Measurements from ENCODE around the gene TBL1X.
A peak's percentile ranks its signal among the peaks of the same experiment; 100 is the strongest.

The TBL1X gene

GRCh38 chrX:9737363-9737762, 272.5 kb downstream of the TBL1X start:
- no CpG with 5 or more reads among the region's 7 CpGs for WGBS, 2 donors (ENCODE audit: extremely low coverage in 2 of 2, insufficient read length in 2 of 2, insufficient replicate concordance in 1 of 2)
- Histone ChIP-seq H3K9ac (ENCODE audit: low read depth, low read length, poor library complexity) (no peak overlapping the region), H3K4ac (ENCODE audit: low read length) (no peak overlapping the region), H2BK5ac (ENCODE audit: low read length) (no peak overlapping the region), H3K9me3 (replicated peaks in 1 of 2; ENCODE audit: control insufficient read depth in 2 of 2, insufficient read depth in 1 of 2, low read depth in 1 of 2, low read length in 2 of 2) (no peaks in the 10 kb centered on the region), H3K27me3 (ENCODE audit: control insufficient read depth in 3 of 3, insufficient read depth in 3 of 3, low read depth in 1 of 3, low read length in 3 of 3) (no peaks in the 10 kb centered on the region), H3K18ac (ENCODE audit: low read length) (no peak overlapping the region), H3K4me2 (ENCODE audit: insufficient read depth, low read length, poor library complexity, severe bottlenecking) (no peak overlapping the region), H3K79me1 (ENCODE audit: low read depth, low read length) (no peaks in the 10 kb centered on the region), H3K14ac (ENCODE audit: low read length) (no peak overlapping the region), H4K8ac (ENCODE audit: low read depth, low read length) (no peak overlapping the region), H3K27ac (replicated peaks; ENCODE audit: low read length) (no peak overlapping the region), H2BK15ac (ENCODE audit: low read length) (no peak overlapping the region), H4K91ac (ENCODE audit: low read depth, low read length, poor library complexity) (no peak overlapping the region), H3K4me3 (ENCODE audit: low read length in 2 of 2) (no peak overlapping the region), H2BK12ac (ENCODE audit: low read length) (no peak overlapping the region), H2AK5ac (ENCODE audit: low read depth, low read length) (no peak overlapping the region), H2BK120ac (ENCODE audit: low read depth, low read length) (no peak overlapping the region), H3K36me3 (replicated peaks in 1 of 2; ENCODE audit: control insufficient read depth in 2 of 2, insufficient read depth in 2 of 2, low read length in 2 of 2) (no peaks in the 10 kb centered on the region), H2AFZ (ENCODE audit: low read length) (no peak overlapping the region), H3K23ac (ENCODE audit: low read depth, low read length, poor library complexity) (no peak overlapping the region), H3K4me1 (ENCODE audit: control insufficient read depth in 2 of 2, insufficient read depth in 1 of 2, low read depth in 1 of 2, low read length in 2 of 2) (no peaks in the 10 kb centered on the region)
- DNase-seq (ENCODE audit: low spot score), result no peak

DNA sequence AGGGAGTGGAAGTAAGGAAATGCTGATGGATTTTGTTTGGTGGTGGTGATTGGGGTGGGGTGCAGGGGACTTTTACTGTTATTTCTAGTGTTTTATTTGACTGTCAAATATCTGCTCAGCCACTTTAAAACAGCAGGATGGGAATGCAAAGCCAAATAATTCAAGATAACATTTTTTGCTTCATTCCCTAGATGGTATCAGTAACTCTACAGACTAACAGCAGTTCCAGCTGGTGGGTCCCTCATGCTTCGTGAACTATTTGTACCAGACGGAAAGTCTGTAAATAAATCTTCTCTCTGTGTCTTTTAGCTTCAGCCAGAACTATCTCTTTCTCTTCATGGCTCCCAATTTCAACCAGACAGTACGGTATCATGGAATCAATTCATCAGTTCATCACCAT, 273.3 kb downstream of the TBL1X start:
- Histone ChIP-seq H3K9me3 (replicated peaks in 1 of 2; ENCODE audit: control insufficient read depth in 2 of 2, insufficient read depth in 1 of 2, low read depth in 1 of 2, low read length in 2 of 2) (no peaks in the 10 kb centered on the region), H3K27me3 (ENCODE audit: control insufficient read depth in 3 of 3, insufficient read depth in 3 of 3, low read depth in 1 of 3, low read length in 3 of 3) (no peaks in the 10 kb centered on the region), H2BK5ac (ENCODE audit: low read length) (no peak overlapping the region), H3K4ac (ENCODE audit: low read length) (no peak overlapping the region), H3K9ac (ENCODE audit: low read depth, low read length, poor library complexity) (no peak overlapping the region), H3K27ac (replicated peaks; ENCODE audit: low read length) (no peak overlapping the region), H3K4me1 (ENCODE audit: control insufficient read depth in 2 of 2, insufficient read depth in 1 of 2, low read depth in 1 of 2, low read length in 2 of 2) (no peaks in the 10 kb centered on the region), H3K36me3 (replicated peaks in 1 of 2; ENCODE audit: control insufficient read depth in 2 of 2, insufficient read depth in 2 of 2, low read length in 2 of 2) (no peaks in the 10 kb centered on the region), H2BK12ac (ENCODE audit: low read length) (no peak overlapping the region), H3K4me2 (ENCODE audit: insufficient read depth, low read length, poor library complexity, severe bottlenecking) (no peak overlapping the region), H3K23ac (ENCODE audit: low read depth, low read length, poor library complexity) (no peak overlapping the region), H3K18ac (ENCODE audit: low read length) (no peak overlapping the region), H4K91ac (ENCODE audit: low read depth, low read length, poor library complexity) (no peak overlapping the region), H2BK120ac (ENCODE audit: low read depth, low read length) (no peak overlapping the region), H2AFZ (ENCODE audit: low read length) (no peak overlapping the region), H2BK15ac (ENCODE audit: low read length) (no peak overlapping the region), H3K4me3 (ENCODE audit: low read length in 2 of 2) (no peak overlapping the region), H2AK5ac (ENCODE audit: low read depth, low read length) (no peak overlapping the region), H3K14ac (ENCODE audit: low read length) (no peak overlapping the region), H3K79me1 (ENCODE audit: low read depth, low read length) (no peaks in the 10 kb centered on the region), H4K8ac (ENCODE audit: low read depth, low read length) (no peak overlapping the region)
- no peak for DNase-seq (ENCODE audit: low spot score)
- no CpG with 5 or more reads among the region's 3 CpGs for WGBS, 2 donors (ENCODE audit: extremely low coverage in 2 of 2, insufficient read length in 2 of 2, insufficient replicate concordance in 1 of 2)

DNA sequence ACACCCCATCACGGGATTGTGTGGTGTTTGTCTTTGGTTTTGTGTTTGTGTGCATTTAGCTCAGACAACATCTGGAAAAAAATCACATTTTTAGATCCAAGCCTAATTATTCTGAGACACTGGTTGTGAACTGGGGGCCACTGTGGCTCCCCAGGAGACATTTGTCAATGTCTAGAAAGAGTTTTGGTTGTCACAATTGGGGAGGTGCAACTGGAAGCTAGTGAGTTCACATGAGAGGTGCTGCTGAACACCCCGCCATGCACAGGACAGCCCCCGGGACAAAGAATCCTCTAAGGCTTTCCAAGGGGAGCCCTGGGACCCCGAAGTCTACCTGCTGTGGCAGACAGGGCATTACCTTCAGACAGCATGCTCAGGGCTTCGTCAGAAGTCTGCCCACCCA, 274.3 kb downstream of the TBL1X start:
- Histone ChIP-seq H3K4me3 (ENCODE audit: low read length in 2 of 2) (no peak overlapping the region), H2BK120ac (ENCODE audit: low read depth, low read length) (no peak overlapping the region), H3K4me2 (ENCODE audit: insufficient read depth, low read length, poor library complexity, severe bottlenecking) (no peak overlapping the region), H3K27ac (replicated peaks; ENCODE audit: low read length) (no peak overlapping the region), H3K4ac (ENCODE audit: low read length) (no peak overlapping the region), H3K4me1 (ENCODE audit: control insufficient read depth in 2 of 2, insufficient read depth in 1 of 2, low read depth in 1 of 2, low read length in 2 of 2) (no peaks in the 10 kb centered on the region), H3K27me3 (ENCODE audit: control insufficient read depth in 3 of 3, insufficient read depth in 3 of 3, low read depth in 1 of 3, low read length in 3 of 3) (no peaks in the 10 kb centered on the region), H2AK5ac (ENCODE audit: low read depth, low read length) (no peak overlapping the region), H3K36me3 (replicated peaks in 1 of 2; ENCODE audit: control insufficient read depth in 2 of 2, insufficient read depth in 2 of 2, low read length in 2 of 2) (no peaks in the 10 kb centered on the region), H3K9me3 (replicated peaks in 1 of 2; ENCODE audit: control insufficient read depth in 2 of 2, insufficient read depth in 1 of 2, low read depth in 1 of 2, low read length in 2 of 2) (no peaks in the 10 kb centered on the region), H2AFZ (ENCODE audit: low read length) (no peak overlapping the region), H3K14ac (ENCODE audit: low read length) (no peak overlapping the region), H3K9ac (ENCODE audit: low read depth, low read length, poor library complexity) (no peak overlapping the region), H4K8ac (ENCODE audit: low read depth, low read length) (no peak overlapping the region), H4K91ac (ENCODE audit: low read depth, low read length, poor library complexity) (no peak overlapping the region), H2BK12ac (ENCODE audit: low read length) (no peak overlapping the region), H3K23ac (ENCODE audit: low read depth, low read length, poor library complexity) (no peak overlapping the region), H2BK5ac (ENCODE audit: low read length) (no peak overlapping the region), H2BK15ac (ENCODE audit: low read length) (no peak overlapping the region), H3K18ac (ENCODE audit: low read length) (no peak overlapping the region), H3K79me1 (ENCODE audit: low read depth, low read length) (no peaks in the 10 kb centered on the region)
- no CpG with 5 or more reads among the region's 5 CpGs for WGBS, 2 donors (ENCODE audit: extremely low coverage in 2 of 2, insufficient read length in 2 of 2, insufficient replicate concordance in 1 of 2)
- no peak for DNase-seq (ENCODE audit: low spot score)

GRCh38 chrX:9745417-9746115, 280.7 kb downstream of the TBL1X start:
- no peak overlapping the region for H3K4ac ChIP-seq (ENCODE audit: low read length)
- no peak for DNase-seq (ENCODE audit: low spot score)
- no peak overlapping the region for H4K91ac ChIP-seq (ENCODE audit: low read depth, low read length, poor library complexity)
- H3K9me3 ChIP-seq (replicated peaks in 1 of 2; ENCODE audit: control insufficient read depth in 2 of 2, insufficient read depth in 1 of 2, low read depth in 1 of 2, low read length in 2 of 2), result no peaks in the 10 kb centered on the region
- no peak overlapping the region for H2BK120ac ChIP-seq (ENCODE audit: low read depth, low read length)
- no peak overlapping the region for H3K18ac ChIP-seq (ENCODE audit: low read length)
- H2AK5ac ChIP-seq (ENCODE audit: low read depth, low read length), result no peak overlapping the region
- no peaks in the 10 kb centered on the region for H3K36me3 ChIP-seq (replicated peaks in 1 of 2; ENCODE audit: control insufficient read depth in 2 of 2, insufficient read depth in 2 of 2, low read length in 2 of 2)
- no peak overlapping the region for H3K9ac ChIP-seq (ENCODE audit: low read depth, low read length, poor library complexity)
- no peak overlapping the region for H2BK15ac ChIP-seq (ENCODE audit: low read length)
- WGBS, 2 donors (ENCODE audit: extremely low coverage in 2 of 2, insufficient read length in 2 of 2, insufficient replicate concordance in 1 of 2), result no CpG with 5 or more reads among the region's 11 CpGs
- H3K79me1 ChIP-seq (ENCODE audit: low read depth, low read length), result no peaks in the 10 kb centered on the region
- no peak overlapping the region for H2BK12ac ChIP-seq (ENCODE audit: low read length)
- H2AFZ ChIP-seq (ENCODE audit: low read length), result peak overlapping the region; percentile 56
- H2BK5ac ChIP-seq (ENCODE audit: low read length), result no peak overlapping the region
- H3K23ac ChIP-seq (ENCODE audit: low read depth, low read length, poor library complexity), result no peak overlapping the region
- H3K27ac ChIP-seq (replicated peaks; ENCODE audit: low read length), result peak overlapping the region; percentile 46
- H3K27me3 ChIP-seq (ENCODE audit: control insufficient read depth in 3 of 3, insufficient read depth in 3 of 3, low read depth in 1 of 3, low read length in 3 of 3), result no peaks in the 10 kb centered on the region
- H3K4me2 ChIP-seq (ENCODE audit: insufficient read depth, low read length, poor library complexity, severe bottlenecking), result no peak overlapping the region
- H3K14ac ChIP-seq (ENCODE audit: low read length), result no peak overlapping the region
- H4K8ac ChIP-seq (ENCODE audit: low read depth, low read length), result no peak overlapping the region
- H3K4me3 ChIP-seq (ENCODE audit: low read length in 2 of 2), result no peak overlapping the region
- H3K4me1 ChIP-seq (ENCODE audit: control insufficient read depth in 2 of 2, insufficient read depth in 1 of 2, low read depth in 1 of 2, low read length in 2 of 2), result peaks cover 9 to 13% of the 10 kb centered on the region in 2 donors

All from neuronal stem cell (in vitro differentiated cells).